Measurements from ENCODE around the gene GRHL3.

DNA sequence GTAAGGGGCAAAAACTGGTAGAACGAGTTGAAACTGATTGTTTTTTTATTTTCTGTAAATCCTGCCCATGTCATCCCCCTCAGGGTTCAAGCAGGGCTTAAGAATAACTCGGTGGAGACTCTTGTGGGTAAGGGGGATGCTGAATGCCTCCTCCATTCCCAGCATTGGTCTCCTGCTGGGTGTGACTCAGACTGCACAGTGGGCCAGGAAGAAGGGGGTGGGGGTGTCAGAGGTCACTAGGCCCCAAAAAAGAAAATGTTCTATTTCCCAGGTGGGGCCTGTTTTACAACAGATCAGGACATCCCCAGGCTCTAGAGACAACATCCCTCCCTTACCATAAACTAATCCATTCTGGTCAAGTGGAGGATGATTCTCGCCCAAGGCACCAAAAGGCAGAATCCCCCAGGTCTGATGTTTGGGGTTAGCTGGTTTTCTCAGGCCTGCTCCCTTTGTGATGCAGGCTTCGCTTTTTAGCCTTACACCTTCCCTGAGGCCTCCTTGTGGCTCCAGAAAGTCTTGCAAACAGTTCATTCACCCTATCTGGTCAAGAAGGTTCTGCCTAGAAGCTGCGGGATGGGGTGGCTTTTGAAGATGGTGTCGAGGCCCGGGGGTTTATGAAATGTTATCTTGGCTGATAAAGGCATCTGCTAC lies 10.7 kb upstream of the GRHL3 start:
- TF ChIP-seq KAT7 (CRISPR knock-in tag; IDR thresholded peaks at IDR 0.05; ENCODE audit: borderline replicate concordance), result no peak
- TF ChIP-seq ELF4 (CRISPR knock-in tag; IDR thresholded peaks at IDR 0.05; ENCODE audit: low read depth), result no peak
- TF ChIP-seq, protein P1, sequence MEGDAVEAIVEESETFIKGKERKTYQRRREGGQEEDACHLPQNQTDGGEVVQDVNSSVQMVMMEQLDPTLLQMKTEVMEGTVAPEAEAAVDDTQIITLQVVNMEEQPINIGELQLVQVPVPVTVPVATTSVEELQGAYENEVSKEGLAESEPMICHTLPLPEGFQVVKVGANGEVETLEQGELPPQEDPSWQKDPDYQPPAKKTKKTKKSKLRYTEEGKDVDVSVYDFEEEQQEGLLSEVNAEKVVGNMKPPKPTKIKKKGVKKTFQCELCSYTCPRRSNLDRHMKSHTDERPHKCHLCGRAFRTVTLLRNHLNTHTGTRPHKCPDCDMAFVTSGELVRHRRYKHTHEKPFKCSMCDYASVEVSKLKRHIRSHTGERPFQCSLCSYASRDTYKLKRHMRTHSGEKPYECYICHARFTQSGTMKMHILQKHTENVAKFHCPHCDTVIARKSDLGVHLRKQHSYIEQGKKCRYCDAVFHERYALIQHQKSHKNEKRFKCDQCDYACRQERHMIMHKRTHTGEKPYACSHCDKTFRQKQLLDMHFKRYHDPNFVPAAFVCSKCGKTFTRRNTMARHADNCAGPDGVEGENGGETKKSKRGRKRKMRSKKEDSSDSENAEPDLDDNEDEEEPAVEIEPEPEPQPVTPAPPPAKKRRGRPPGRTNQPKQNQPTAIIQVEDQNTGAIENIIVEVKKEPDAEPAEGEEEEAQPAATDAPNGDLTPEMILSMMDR (IDR thresholded peaks at IDR 0.05), result no peak
- TF ChIP-seq MYBL2 (CRISPR knock-in tag; IDR thresholded peaks at IDR 0.05), result no peak
